ENCODE data around the gene VEGFC. TPM values are rescaled to one million over a fixed set of nuclear protein-coding genes. Genes with fewer than 3 reads are reported as not detected.

Gene VEGFC
- total RNA-seq, 1 donor from 2014 or later: 5.4 TPM

- DNase-seq (no peak), ATAC-seq (ENCODE audit: poor library complexity) (no peak)
- intact Hi-C loops (cut with DNase I): no loop called here
Measured at GRCh38 chr4:176646311-176646710, 146.4 kb downstream of the VEGFC start.

- intact Hi-C loops (cut with DNase I): no loop called here
- DNase-seq (no peak), ATAC-seq (ENCODE audit: poor library complexity) (no peak)
Measured at GRCh38 chr4:176645246-176645960, 147.3 kb downstream of the VEGFC start.

- no peak for ATAC-seq (ENCODE audit: poor library complexity)
- intact Hi-C loops (cut with DNase I): no loop called here
Measured at GRCh38 chr4:176642472-176642871, 150.2 kb downstream of the VEGFC start.

DNA sequence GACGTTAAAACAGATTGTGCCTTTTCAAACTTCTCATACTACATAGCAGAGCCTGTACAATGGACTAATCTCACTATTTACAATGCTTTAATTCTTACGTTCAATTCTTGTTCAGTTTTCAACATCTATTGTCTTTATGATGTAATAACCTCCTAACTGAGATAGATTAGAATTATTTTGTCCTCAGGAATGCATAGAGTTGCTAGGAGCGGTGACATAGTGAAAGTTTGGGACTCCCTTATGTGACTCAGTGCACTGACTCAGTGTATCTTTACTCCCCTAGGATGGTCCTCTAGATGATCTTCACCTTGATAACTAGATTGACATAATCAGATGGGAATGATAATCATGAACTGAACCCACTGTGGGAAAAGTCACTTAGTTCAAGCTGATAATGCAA is 151.5 kb downstream of the VEGFC start:
- intact Hi-C loops (cut with DNase I): no loop called here
- DNase-seq (no peak), ATAC-seq (ENCODE audit: poor library complexity) (no peak)

More at GRCh38 chr4:176642472-176642871, 150.2 kb downstream of the VEGFC start:
- DNase-seq: no peak

- DNase-seq: no peak
- intact Hi-C loops (cut with DNase I): no loop called here
- ATAC-seq (ENCODE audit: poor library complexity): no peak
Measured at GRCh38 chr4:176638992-176639391, 153.7 kb downstream of the VEGFC start.

DNA sequence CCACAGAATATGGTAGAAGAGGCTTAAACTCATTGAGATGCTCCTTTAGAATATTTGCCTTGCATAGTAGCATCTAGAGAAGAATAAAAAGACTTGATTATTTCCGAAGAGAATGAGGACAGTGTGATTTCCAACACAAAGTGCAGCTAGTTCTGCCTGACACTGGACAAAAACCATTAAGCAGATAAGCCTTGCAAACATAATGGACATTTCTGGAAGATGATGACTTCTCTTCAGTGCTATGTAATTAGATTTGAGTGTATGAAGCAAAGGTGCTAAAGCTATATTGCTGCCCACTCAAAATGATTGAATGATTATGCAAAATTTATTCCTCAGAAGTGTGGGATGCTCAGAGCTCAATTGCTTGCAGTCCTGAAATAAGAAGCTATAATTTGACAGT is 156.4 kb downstream of the VEGFC start:
- intact Hi-C loops (cut with DNase I): no loop called here
- ATAC-seq (ENCODE audit: poor library complexity) (no peak), DNase-seq (no peak)

GRCh38 chr4:176635372-176636261 is 157.1 kb downstream of the VEGFC start:
- ATAC-seq (ENCODE audit: poor library complexity) (no peak), DNase-seq (no peak)
- intact Hi-C loops (cut with DNase I): no loop called here

Measured in Right ventricle myocardium superior (tissue), 1 donor.